NCI-H748 (cell line): ENCODE results near the gene CCNF.
"Not testable (repeated sequence)": the region's sequence is repeated elsewhere in the genome, so short reads cannot be mapped to it uniquely, and the experiment has no call there.

Experiments used
- DNase-seq: peaks from one replicate; lab custom pipeline; 2025; ENCODE audit not compliant: unreplicated experiment; lab: John Stamatoyannopoulos, UW

Gene CCNF

GRCh38 chr16:2428051-2428783 lies 1.0 kb upstream of the CCNF start:
- DNase-seq = peak; percentile 40

- DNase-seq = no peak
Measured at GRCh38 chr16:2428784-2429033, 538 bp upstream of the CCNF start.

GRCh38 chr16:2429771-2430663 lies 770 bp downstream of the CCNF start:
- DNase-seq = peak; percentile 31

GRCh38 chr16:2432286-2432685 lies 3.0 kb downstream of the CCNF start:
- DNase-seq = no peak

- DNase-seq = no peak
Measured at GRCh38 chr16:2432801-2433505, 3.7 kb downstream of the CCNF start.

GRCh38 chr16:2435236-2435635 lies 6.0 kb downstream of the CCNF start:
- not testable (repeated sequence) for DNase-seq

GRCh38 chr16:2436110-2436509 lies 6.9 kb downstream of the CCNF start:
- DNase-seq = no peak

GRCh38 chr16:2437032-2437790 lies 8.0 kb downstream of the CCNF start:
- DNase-seq = no peak

- no peak for DNase-seq
Measured at GRCh38 chr16:2438121-2438520, 8.9 kb downstream of the CCNF start.

GRCh38 chr16:2439598-2439997 lies 10.4 kb downstream of the CCNF start:
- no peak for DNase-seq

- not testable (repeated sequence) for DNase-seq
Measured at GRCh38 chr16:2441143-2441804, 12.0 kb downstream of the CCNF start.

- no peak for DNase-seq
Measured at GRCh38 chr16:2443555-2443954, 14.3 kb downstream of the CCNF start.

- DNase-seq = no peak
Measured at GRCh38 chr16:2447920-2448583, 18.8 kb downstream of the CCNF start.

GRCh38 chr16:2449118-2449517 lies 19.9 kb downstream of the CCNF start:
- no peak for DNase-seq

GRCh38 chr16:2450535-2450934 lies 21.3 kb downstream of the CCNF start:
- no peak for DNase-seq

GRCh38 chr16:2450975-2451381 lies 21.7 kb downstream of the CCNF start:
- DNase-seq = no peak

GRCh38 chr16:2451851-2452320 lies 22.6 kb downstream of the CCNF start:
- DNase-seq = no peak

- no peak for DNase-seq
Measured at GRCh38 chr16:2452650-2453049, 23.4 kb downstream of the CCNF start.

GRCh38 chr16:2455081-2455845 lies 26.0 kb downstream of the CCNF start:
- DNase-seq = no peak
